H1 (cell line): ENCODE data around the gene PLTP. TPM values are rescaled to one million over a fixed set of nuclear protein-coding genes. Genes with fewer than 3 reads are reported as not detected.

ENCODE experiments used
- CTCF ChIA-PET: fragments of 300-600 bp; sonication (Branson Sonifier 250); formaldehyde crosslinking; loops from one replicate; lab custom pipeline; 2021; ENCODE audit not compliant: partially characterized antibody; lab: Charles Lee
- POLR2A ChIA-PET: fragments of 300-600 bp; sonication (Branson Sonifier 250); formaldehyde crosslinking; loops from one replicate; lab custom pipeline; 2021; ENCODE audit warnings: inconsistent platforms; ENCODE audit not compliant: partially characterized antibody; lab: Charles Lee
- DNase-seq, 2 experiments: peaks; one replicate each; pipeline versions ENCODE4 v3.0.0 to v3.0.0-alpha.2; 2010 to 2022; ENCODE audit warnings: low spot score in 2 of 2, low read depth in 1 of 2, mixed read lengths in 1 of 2
- FAIRE-seq: peaks from 2 replicates; lab custom pipeline; 2011; peaks lifted over from hg19 to GRCh38; lab: Jason Lieb, UNC
- H2AFZ ChIP-seq: 2 replicates; pipeline ENCODE4 v1.8.1; 2012; ENCODE audit warnings: low read length, inconsistent platforms
- H2AK5ac ChIP-seq: 2 replicates; pipeline ENCODE4 v1.6.1; 2013; ENCODE audit warnings: low read depth, low read length
- H2BK120ac ChIP-seq: replicated peaks from 2 replicates; pipeline ENCODE3; 2013; ENCODE audit warnings: low read depth, low read length, inconsistent platforms
- H2BK12ac ChIP-seq: 2 replicates; pipeline ENCODE4 v1.6.1; 2013; ENCODE audit warnings: low read depth, low read length
- H2BK15ac ChIP-seq: 2 replicates; pipeline ENCODE4 v1.6.1; 2013; ENCODE audit warnings: low read length
- H2BK20ac ChIP-seq: 2 replicates; pipeline ENCODE4 v1.6.1; 2013; ENCODE audit warnings: low read length
- H2BK5ac ChIP-seq: 2 replicates; pipeline ENCODE4 v1.6.1; 2013; ENCODE audit warnings: low read depth, low read length
- H3K14ac ChIP-seq: 2 replicates; pipeline ENCODE4 v1.6.1; 2013; ENCODE audit warnings: inconsistent platforms; ENCODE audit not compliant: insufficient read length
- H3K18ac ChIP-seq: 2 replicates; pipeline ENCODE4 v1.6.1; 2013; ENCODE audit warnings: low read length; ENCODE audit errors: extremely low read depth
- H3K23ac ChIP-seq: 2 replicates; pipeline ENCODE4 v1.6.1; 2013; ENCODE audit warnings: inconsistent platforms; ENCODE audit not compliant: insufficient read length
- H3K23me2 ChIP-seq: 2 replicates; pipeline ENCODE4 v1.6.1; 2013; ENCODE audit warnings: low read depth, low read length
- H3K27ac ChIP-seq: 2 replicates; pipeline ENCODE4 v1.6.1; 2011; ENCODE audit warnings: low read depth, low read length, inconsistent platforms
- H3K27me3 ChIP-seq, 4 experiments: replicated peaks in 1 of 4; 1 replicate in 1 of 4; 2 replicates in 3 of 4; pipeline versions ENCODE4 v1.6.1 to v1.8.1; 2011 to 2013; ENCODE audit warnings: low read length in 3 of 4, mild to moderate bottlenecking in 3 of 4, inconsistent platforms in 2 of 4, mixed read lengths in 2 of 4, moderate library complexity in 1 of 4; ENCODE audit not compliant: control insufficient read depth in 3 of 4, insufficient read depth in 3 of 4; ENCODE audit errors: extremely low read depth in 1 of 4
- H3K36me3 ChIP-seq, 4 experiments: 2 replicates each; pipeline versions ENCODE4 v1.6.1 to v1.8.1; 2011 to 2013; ENCODE audit warnings: mild to moderate bottlenecking in 4 of 4, low read length in 3 of 4, moderate library complexity in 2 of 4, control low read depth in 1 of 4, inconsistent platforms in 1 of 4; ENCODE audit not compliant: insufficient read depth in 4 of 4, control insufficient read depth in 2 of 4
- H3K4ac ChIP-seq: replicated peaks from 2 replicates; pipeline ENCODE3; 2013; ENCODE audit warnings: low read length, low read depth, mixed read lengths, inconsistent platforms; ENCODE audit not compliant: insufficient read length
- H3K4me1 ChIP-seq, 4 experiments: replicated peaks in 1 of 4; 1 replicate in 1 of 4; 2 replicates in 3 of 4; pipeline versions ENCODE4 v1.6.1 to v1.8.1; 2011 to 2013; ENCODE audit warnings: low read length in 3 of 4, inconsistent platforms in 2 of 4, mixed read lengths in 1 of 4; ENCODE audit not compliant: insufficient read depth in 4 of 4, control insufficient read depth in 3 of 4
- H3K4me2 ChIP-seq, 2 experiments: 2 replicates each; pipeline versions ENCODE4 v1.6.1 to v1.8.1; 2011 to 2013; ENCODE audit warnings: low read depth in 2 of 2, low read length in 2 of 2, control low read depth in 1 of 2, inconsistent platforms in 1 of 2, mild to moderate bottlenecking in 1 of 2; ENCODE audit not compliant: insufficient read depth in 1 of 2
- H3K4me3 ChIP-seq, 4 experiments: fragments of 200-600, 300-600 bp in 1 of 4; sonication (generic), shearing (Covaris generic), sonication (Bioruptor Twin) in 1 of 4; 2 replicates each; pipeline versions ENCODE4 v1.5.1 to v1.8.1; 2011 to 2016; ENCODE audit warnings: low read length in 4 of 4, low read depth in 3 of 4, control low read depth in 2 of 4, inconsistent platforms in 2 of 4, mild to moderate bottlenecking in 2 of 4, mixed read lengths in 1 of 4, moderate library complexity in 1 of 4; ENCODE audit not compliant: insufficient read depth in 2 of 4; ENCODE audit errors: extremely low read depth in 1 of 4
- H3K56ac ChIP-seq: replicated peaks from 2 replicates; pipeline ENCODE3; 2013; ENCODE audit warnings: low read depth, mild to moderate bottlenecking, mixed read lengths, low read length, inconsistent platforms; ENCODE audit not compliant: insufficient read length
- H3K79me1 ChIP-seq: 2 replicates; pipeline ENCODE4 v1.6.1; 2013; ENCODE audit warnings: low read depth, low read length, control low read depth
- H3K79me2 ChIP-seq, 2 experiments: 2 replicates each; pipeline versions ENCODE4 v1.6.1 to v1.8.1; 2012 to 2013; ENCODE audit warnings: low read length in 2 of 2, mild to moderate bottlenecking in 2 of 2, inconsistent platforms in 1 of 2; ENCODE audit not compliant: insufficient read depth in 2 of 2, control insufficient read depth in 1 of 2
- H3K9ac ChIP-seq, 4 experiments: replicated peaks in 1 of 4; 1 replicate in 1 of 4; 2 replicates in 3 of 4; pipeline versions ENCODE4 v1.6.1 to v1.8.1; 2011 to 2013; ENCODE audit warnings: low read depth in 3 of 4, low read length in 3 of 4, control low read depth in 2 of 4, mild to moderate bottlenecking in 2 of 4, moderate library complexity in 2 of 4, inconsistent platforms in 1 of 4; ENCODE audit errors: extremely low read depth in 1 of 4
- H3K9me3 ChIP-seq, 2 experiments: 2 replicates each; pipeline versions ENCODE4 v1.6.1 to v1.8.1; 2012 to 2013; ENCODE audit warnings: mild to moderate bottlenecking in 2 of 2, moderate library complexity in 2 of 2, control low read depth in 1 of 2, inconsistent platforms in 1 of 2, low read depth in 1 of 2, low read length in 1 of 2, mixed read lengths in 1 of 2; ENCODE audit not compliant: insufficient read depth in 2 of 2
- H4K20me1 ChIP-seq, 2 experiments: replicated peaks in 1 of 2; 2 replicates each; pipeline versions ENCODE3 to v1.8.1; 2011 to 2013; ENCODE audit warnings: inconsistent platforms in 2 of 2, low read length in 2 of 2, mild to moderate bottlenecking in 1 of 2; ENCODE audit not compliant: insufficient read depth in 2 of 2, control insufficient read depth in 1 of 2
- H4K5ac ChIP-seq: 2 replicates; pipeline ENCODE4 v1.6.1; 2013; ENCODE audit warnings: low read length, low read depth, mixed read lengths, inconsistent platforms; ENCODE audit not compliant: insufficient read length
- H4K8ac ChIP-seq: 2 replicates; pipeline ENCODE4 v1.8.0; 2013; ENCODE audit warnings: mild to moderate bottlenecking, moderate library complexity, low read length, inconsistent platforms; ENCODE audit not compliant: insufficient read depth; ENCODE audit errors: extremely low read depth
- H4K91ac ChIP-seq: replicated peaks from 2 replicates; pipeline ENCODE3; 2013; ENCODE audit warnings: low read length, mixed read lengths, inconsistent platforms; ENCODE audit not compliant: insufficient read length
- CBX5 ChIP-seq: fragments of 300-800, 300-1000 bp; sonication (generic); IDR thresholded peaks from 2 replicates; pipeline ENCODE4 v1.7.1; 2016; ENCODE audit warnings: antibody characterized with exemption, low read length, low read depth
- JUN ChIP-seq: IDR thresholded peaks from 2 replicates; pipeline ENCODE4 v1.6.1; 2011; ENCODE audit warnings: low read depth, mild to moderate bottlenecking, improper control_type of control experiment, low read length
- SIX5 ChIP-seq: IDR thresholded peaks from 2 replicates; pipeline ENCODE4 v1.6.1; 2011; ENCODE audit warnings: mild to moderate bottlenecking, low read depth, low read length
- WGBS, 2 experiments: shearing (Covaris generic) in 1 of 2; methylation state at CpG; one replicate each; pipeline versions ENCODE4 v1.1.6 to v1.1.7; 2013 to 2015; ENCODE audit warnings: low lambda C conversion rate in 2 of 2, mixed read lengths in 2 of 2, inconsistent platforms in 1 of 2, low coverage in 1 of 2, missing lambda C conversion rate in 1 of 2; ENCODE audit not compliant: insufficient replicate concordance in 2 of 2, insufficient coverage in 1 of 2, insufficient read length in 1 of 2; ENCODE audit errors: extremely low coverage in 1 of 2, missing lambda C conversion rate in 1 of 2; 5-methylcytosine and 5-hydroxymethylcytosine counted together
- polyA plus RNA-seq, 7 experiments: library from polyadenylated mRNA; depleted of rRNA in 3 of 7; stranded (reverse) in 5 of 7; unstranded in 2 of 7; fragments of >200 nt in 5 of 7; fragments of 200-250 nt in 2 of 7; gene quantifications; 1 replicate in 5 of 7; 2 replicates in 1 of 7; 4 replicates in 1 of 7; pipeline versions ENCODE4 v1.2.1 to v1.2.3, GENCODE V29; 2011 to 2013; ENCODE audit warnings: missing spikeins in 2 of 7, mixed read lengths in 2 of 7
- total RNA-seq: library from RNA; stranded (reverse); fragmentation: NEBNext Ultra II Directional; extraction: Animal tissue kit (Norgen Biotek cat#: 25700); gene quantifications from 2 replicates; pipeline ENCODE4 v1.2.1, GENCODE V29; 2021

PLTP gene
- total and polyA plus RNA-seq, 2 of the 8 experiments (the other 6 are each of a cell fraction or from before 2014, with no cell fraction given): 120 to 194 TPM

DNA sequence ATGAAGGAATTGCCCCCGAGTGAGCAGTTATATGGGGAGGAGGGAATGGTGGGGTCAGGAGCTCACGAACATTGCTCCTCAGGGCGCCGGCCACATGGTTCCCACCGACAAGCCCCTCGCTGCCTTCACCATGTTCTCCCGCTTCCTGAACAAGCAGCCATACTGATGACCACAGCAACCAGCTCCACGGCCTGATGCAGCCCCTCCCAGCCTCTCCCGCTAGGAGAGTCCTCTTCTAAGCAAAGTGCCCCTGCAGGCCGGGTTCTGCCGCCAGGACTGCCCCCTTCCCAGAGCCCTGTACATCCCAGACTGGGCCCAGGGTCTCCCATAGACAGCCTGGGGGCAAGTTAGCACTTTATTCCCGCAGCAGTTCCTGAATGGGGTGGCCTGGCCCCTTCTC, 13.7 kb downstream of the PLTP start:
- Histone ChIP-seq H3K23me2 (no peaks in the 10 kb centered on the region), H2BK12ac (no peak overlapping the region), H2BK20ac (no peak overlapping the region), H3K27me3 (no peaks in the 10 kb centered on the region), H3K79me2 (no peaks in the 10 kb centered on the region), H4K91ac (no peak overlapping the region), H2AFZ (no peak overlapping the region), H3K79me1 (no peaks in the 10 kb centered on the region), H3K23ac (no peak overlapping the region), H2BK15ac (no peak overlapping the region), H2BK120ac (no peak overlapping the region), H3K36me3 (peaks cover 15 to 51% (median 46%) of the 10 kb centered on the region in 4 experiments), H3K18ac (no peak overlapping the region), H4K20me1 (peaks cover 0 to 12% of the 10 kb centered on the region in 2 experiments), H2BK5ac (no peak overlapping the region), H3K9me3 (no peaks in the 10 kb centered on the region), H3K56ac (no peak overlapping the region), H3K14ac (no peak overlapping the region), H3K27ac (no peak overlapping the region), H2AK5ac (no peak overlapping the region), H4K5ac (no peak overlapping the region), H3K4ac (no peak overlapping the region), H3K4me2 (no peak overlapping the region), H3K4me1 (no peaks in the 10 kb centered on the region), H3K9ac (no peak overlapping the region), H3K4me3 (no peak overlapping the region), H4K8ac (no peak overlapping the region)
- CTCF ChIA-PET: interaction anchor here (1.1 to 1.8 kb wide), 3 partner anchors 8 to 74 kb away, joined by 3 read pairs; partner anchors contain the start of gene ZSWIM1
- DNase-seq: no peak
- no peak for FAIRE-seq
- 93% methylated on average over 12 of the region's 12 CpGs; no CpG with 5 or more reads in 1 of the 2 experiments for WGBS, 2 experiments
- POLR2A ChIA-PET: interaction anchor here (0.8 to 11.2 kb wide), 10 partner anchors 7 to 74 kb away, joined by 3 to 172 read pairs (median 8); partner anchors contain the start of genes CTSA, NEURL2, PCIF1 and PLTP
- no peak for TF ChIP-seq SIX5
- TF ChIP-seq CBX5: no peak
- TF ChIP-seq JUN: no peak
